ENCODE data around the gene PITPNC1. TPM values are rescaled to one million over a fixed set of nuclear protein-coding genes. Genes with fewer than 3 reads are reported as not detected.

PITPNC1 gene
- total RNA-seq, 1 experiment from 2014 or later, result 37.5 TPM

DNA sequence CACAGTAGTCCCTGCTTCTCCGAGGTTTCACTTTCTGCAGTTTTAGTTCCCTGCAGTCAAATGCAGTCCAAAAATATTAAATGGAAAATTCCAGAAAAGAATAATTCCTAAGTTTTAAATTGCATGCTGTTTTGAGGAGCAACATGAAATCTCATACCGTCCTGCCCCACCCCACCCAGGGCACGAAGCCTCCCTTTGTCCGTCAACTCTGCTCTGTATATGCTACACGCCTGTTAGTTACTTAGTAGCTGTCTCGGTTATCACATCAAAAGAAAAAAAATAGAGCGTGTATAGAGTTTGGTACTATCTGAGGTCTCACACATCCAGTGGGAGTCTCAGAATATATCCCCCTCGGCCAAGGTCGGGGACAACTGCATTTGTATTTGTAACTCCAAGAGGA, 211.2 kb downstream of the PITPNC1 start:
- Histone ChIP-seq H3K27me3 (ENCODE audit: insufficient read depth, low read length) (no peaks in the 10 kb centered on the region), H3K4ac (ENCODE audit: low read depth, low read length) (no peak overlapping the region), H3K79me2 (ENCODE audit: insufficient read depth, low read length) (no peaks in the 10 kb centered on the region), H3K4me1 (ENCODE audit: insufficient read depth, low read length) (no peaks in the 10 kb centered on the region; the same call in 1 of the 2 replicates), H3K23me2 (ENCODE audit: insufficient read length, low read depth, low read length, poor library complexity, severe bottlenecking) (no peaks in the 10 kb centered on the region), H3K9ac (ENCODE audit: extremely low read depth, insufficient read length, low read length) (no peak overlapping the region), H2BK15ac (ENCODE audit: low read depth, low read length) (no peak overlapping the region), H4K91ac (ENCODE audit: insufficient read length, low read depth, low read length) (no peak overlapping the region), H3K79me1 (ENCODE audit: insufficient read depth, low read depth, low read length, poor library complexity, severe bottlenecking) (no peaks in the 10 kb centered on the region), H4K5ac (ENCODE audit: insufficient read length, low read depth, low read length) (no peak overlapping the region), H2BK20ac (ENCODE audit: low read depth, low read length, poor library complexity, severe bottlenecking) (no peak overlapping the region), H2AK5ac (ENCODE audit: insufficient read length, low read length) (no peak overlapping the region), H2BK120ac (ENCODE audit: low read depth, low read length, poor library complexity, severe bottlenecking) (no peak overlapping the region), H2BK5ac (ENCODE audit: insufficient read length, low read length) (no peak overlapping the region), H4K8ac (replicated peaks; ENCODE audit: insufficient read length, low read depth, low read length) (no peak overlapping the region), H3K4me2 (ENCODE audit: insufficient read depth, insufficient read length, low read length) (no peak overlapping the region), H3K23ac (ENCODE audit: insufficient read length, low read depth, low read length) (no peak overlapping the region), H3K18ac (ENCODE audit: insufficient read length, low read depth, low read length) (no peak overlapping the region), H2AFZ (ENCODE audit: low read length) (no peak overlapping the region), H3K14ac (ENCODE audit: insufficient read depth, low read length) (no peak overlapping the region), H3K9me3 (ENCODE audit: control insufficient read depth, low read depth, low read length) (no peaks in the 10 kb centered on the region), H2BK12ac (ENCODE audit: insufficient read length, low read depth, low read length) (no peak overlapping the region), H3T11ph (ENCODE audit: low read length) (no peak overlapping the region), H3K27ac (ENCODE audit: insufficient read length, low read depth, low read length) (no peak overlapping the region), H4K20me1 (ENCODE audit: control insufficient read depth, insufficient read depth, insufficient read length) (no peaks in the 10 kb centered on the region), H3K56ac (ENCODE audit: insufficient read length, low read depth, low read length) (no peak overlapping the region)
- H3K27me3 Mint-ChIP-seq (ENCODE audit: low read depth), result no peaks in the 10 kb centered on the region; the same call in 1 of the 2 replicates
- H3K27ac Mint-ChIP-seq, result no peak overlapping the region; a peak in 1 of 7 replicates
- no peak for DNase-seq
- peaks cover 25 to 35% (median 29%) of the 10 kb centered on the region in 3 experiments for H3K36me3 Mint-ChIP-seq (ENCODE audit: insufficient read depth in 1 of 3, low read depth in 3 of 3)
- no peak overlapping the region for H3K4me3 Mint-ChIP-seq
- TF ChIP-seq CTCF (conservative IDR thresholded peaks at IDR 0.05), result no peak
- peaks cover 6 to 11% of the 10 kb centered on the region in 2 experiments; a peak in 4 of 5 replicates for H3K9me3 Mint-ChIP-seq
- peaks cover 2 to 5% of the 10 kb centered on the region in 2 experiments; a peak in 2 of 4 replicates for H3K4me1 Mint-ChIP-seq
- WGBS (ENCODE audit: extremely low coverage, insufficient read length, low lambda C conversion rate), result no CpG with 5 or more reads among the region's 9 CpGs

All from H9 (cell line).